Measurements from ENCODE around the gene MRPL23.

MRPL23 gene

DNA sequence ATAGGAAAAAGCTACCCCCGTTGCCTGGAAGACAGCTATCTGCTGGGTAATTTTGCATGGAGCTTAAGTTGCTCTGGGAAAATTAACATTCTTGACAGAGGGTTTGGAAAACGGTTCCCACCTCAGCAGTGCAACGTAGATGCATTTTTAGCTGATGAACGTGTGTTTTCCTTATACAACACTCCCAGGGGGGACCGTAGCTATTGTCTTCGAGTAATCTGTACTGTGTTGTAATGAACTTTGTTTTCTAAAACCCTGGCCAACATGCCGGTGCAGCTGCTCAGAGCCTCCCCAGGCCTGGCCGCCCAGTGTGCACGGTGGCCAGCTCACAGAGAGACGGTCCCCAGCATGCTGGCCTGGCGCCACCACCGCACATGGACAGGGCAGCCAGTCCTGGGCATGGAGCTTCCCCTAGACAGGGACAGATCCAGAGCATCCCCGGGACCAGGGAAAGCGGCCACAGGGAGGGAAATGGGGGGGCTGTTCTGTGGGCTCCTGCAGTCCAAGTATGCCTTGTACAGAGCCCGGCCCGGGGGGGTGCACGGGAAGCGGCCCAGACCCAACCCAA lies 25.5 kb upstream of the MRPL23 start:
- DNase-seq, result peak; percentile 57

DNA sequence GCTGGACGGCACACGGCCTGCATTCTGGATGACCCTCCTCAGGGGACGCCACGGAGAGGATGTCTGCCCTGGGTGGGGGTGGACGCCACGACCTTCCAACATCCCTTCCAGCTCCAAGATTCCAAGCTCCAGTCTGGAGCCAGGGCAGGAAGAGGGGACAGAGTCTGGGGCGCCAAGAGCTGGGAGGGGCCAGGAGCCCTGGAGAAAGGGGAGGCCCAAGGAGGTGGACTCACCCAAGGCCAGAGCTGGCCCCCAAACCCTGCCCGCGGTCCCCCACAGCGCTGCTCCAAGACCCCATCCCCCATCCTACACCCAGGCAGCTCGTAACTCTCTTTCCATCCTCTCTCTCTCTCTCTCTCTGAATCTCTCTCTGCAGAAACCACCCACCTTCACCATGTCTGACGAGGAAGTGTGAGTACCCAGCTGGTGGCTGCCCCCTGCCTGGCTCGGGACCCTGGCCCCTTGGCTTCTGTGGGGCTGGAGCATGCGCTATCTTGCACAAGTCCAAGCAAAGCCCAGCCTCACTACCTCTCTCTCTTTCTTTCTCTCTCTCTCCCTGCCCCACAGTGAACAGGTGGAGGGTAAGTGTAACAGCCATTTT lies 24.6 kb upstream of the MRPL23 start:
- DNase-seq, result no peak

DNA sequence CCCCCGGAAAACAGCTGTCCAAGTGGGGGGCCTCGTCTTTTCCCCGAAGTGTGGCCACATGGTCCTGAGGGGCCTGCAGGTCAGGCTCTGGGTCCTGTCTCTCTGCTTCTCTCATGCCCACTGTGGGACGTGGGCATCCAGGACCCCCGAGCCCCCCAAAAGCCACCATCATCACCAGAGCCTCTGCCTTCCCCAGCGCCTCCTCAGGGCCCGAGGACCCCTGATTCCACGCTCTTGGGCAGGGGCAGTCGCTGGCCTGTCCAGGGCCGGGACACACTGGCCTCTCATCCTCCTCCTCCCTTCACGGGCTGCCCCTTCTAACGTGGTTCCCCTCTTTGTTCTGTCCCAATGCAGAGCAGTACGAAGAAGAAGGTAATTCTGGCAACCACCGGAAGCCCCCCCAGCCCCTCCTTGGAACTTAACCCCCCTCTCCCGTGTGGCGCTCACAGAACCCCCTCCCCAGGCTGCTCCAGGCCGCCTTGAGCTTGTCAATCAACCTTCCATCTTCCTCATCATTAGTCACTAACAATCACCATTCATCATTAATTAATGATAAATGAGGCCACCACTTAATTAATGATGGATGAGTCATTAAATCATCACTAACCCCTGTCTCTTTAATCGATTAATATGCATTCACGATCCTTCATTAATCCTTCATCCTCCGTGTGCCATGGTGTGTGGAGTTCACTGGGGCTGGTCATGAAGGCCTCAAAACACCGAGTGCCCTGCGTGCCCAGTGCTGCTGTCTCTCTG lies 23.8 kb upstream of the MRPL23 start:
- no peak for DNase-seq

DNA sequence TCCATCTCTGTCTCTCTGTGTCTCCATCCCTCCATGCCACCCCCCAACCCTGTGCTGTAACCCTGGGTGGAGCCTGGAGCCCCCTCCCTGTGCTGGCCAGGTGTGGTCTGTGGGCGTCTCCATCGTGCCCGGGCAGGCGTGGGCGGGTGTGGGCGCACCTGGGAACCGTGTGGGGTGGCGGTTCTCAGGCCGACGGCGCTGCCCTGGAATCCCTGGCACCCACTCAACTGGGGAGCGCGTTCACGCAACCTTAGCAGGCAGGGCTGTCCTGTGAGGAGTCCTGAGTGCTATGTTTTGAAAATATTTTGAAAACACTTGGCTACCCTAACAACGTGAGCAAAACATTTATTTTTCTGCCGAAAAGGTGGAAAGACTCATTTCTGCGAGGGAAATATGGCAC lies 23.0 kb upstream of the MRPL23 start:
- no peak for DNase-seq

DNA sequence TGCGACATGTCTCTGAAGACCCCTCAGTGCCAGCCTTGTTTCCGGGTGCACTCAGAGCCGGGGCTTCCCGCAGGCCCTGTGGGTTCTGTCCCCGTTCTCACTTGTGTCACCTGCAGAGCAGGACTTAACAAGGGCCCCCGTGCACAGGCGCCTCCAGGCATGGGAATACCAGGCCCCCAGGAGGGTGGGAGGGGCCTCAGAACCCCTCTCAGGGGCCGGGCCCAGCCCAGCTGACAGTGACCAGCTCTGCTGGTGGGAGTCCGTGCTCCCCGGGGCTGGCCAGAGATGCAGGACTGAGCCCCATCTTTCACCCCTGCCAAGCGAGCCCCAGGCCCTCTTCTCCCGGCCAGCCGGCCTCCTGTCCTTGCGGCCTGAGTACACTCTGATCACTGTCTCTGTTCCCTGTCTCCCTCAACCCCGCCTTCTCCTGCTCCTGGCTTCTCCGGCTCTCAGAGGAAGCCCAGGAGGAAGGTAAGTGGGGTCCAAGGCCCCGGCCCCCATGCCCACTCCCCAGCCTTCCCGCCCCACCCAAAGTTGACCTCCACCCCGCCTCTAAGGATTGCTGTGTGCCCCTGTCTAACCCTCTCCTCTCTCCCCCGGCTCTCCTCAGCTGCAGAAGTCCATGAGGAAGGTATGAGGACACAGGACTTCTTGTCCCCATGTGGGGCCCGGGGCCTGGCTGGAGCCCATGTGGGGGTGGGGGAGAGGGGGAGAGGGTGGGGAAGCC lies 22.3 kb upstream of the MRPL23 start:
- no peak for DNase-seq

DNA sequence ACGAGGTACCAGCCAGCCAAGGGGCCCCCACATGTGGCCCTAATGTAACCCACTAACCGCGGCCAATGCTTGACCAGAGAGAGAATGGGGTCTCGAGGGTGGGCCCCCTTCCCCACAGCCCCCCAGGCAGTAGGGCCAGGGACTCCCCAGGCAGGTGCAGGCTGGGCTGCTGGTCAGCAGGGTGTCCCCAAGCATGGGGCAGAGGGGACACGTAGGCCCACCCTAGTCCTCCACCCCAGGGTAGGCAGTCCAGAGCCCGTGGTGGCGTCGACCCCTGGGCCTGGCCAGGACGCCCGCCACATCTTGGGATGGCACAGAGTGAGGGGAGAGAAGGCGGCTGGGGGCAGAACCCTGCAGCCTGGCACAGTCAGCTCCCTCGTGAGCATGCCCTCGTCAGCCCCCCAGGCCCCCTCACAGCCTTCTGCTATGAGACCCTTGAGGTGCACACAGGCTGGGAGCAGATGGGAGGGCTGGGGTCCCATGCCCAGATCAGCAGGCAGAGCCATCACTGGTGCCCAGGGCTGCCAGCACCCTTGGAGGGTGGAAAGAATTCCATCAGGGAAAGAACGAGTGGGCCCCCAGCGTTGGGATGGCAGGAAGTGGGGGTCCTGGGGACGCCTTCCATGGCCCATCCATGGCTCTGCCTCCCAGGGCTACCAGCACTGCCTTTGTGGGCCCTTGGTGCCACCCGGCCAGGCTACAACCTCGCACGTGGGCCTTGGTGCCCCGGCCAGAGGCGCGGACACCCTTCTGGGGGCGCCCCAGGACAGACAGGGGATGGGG lies 21.6 kb upstream of the MRPL23 start:
- DNase-seq, result no peak

DNA sequence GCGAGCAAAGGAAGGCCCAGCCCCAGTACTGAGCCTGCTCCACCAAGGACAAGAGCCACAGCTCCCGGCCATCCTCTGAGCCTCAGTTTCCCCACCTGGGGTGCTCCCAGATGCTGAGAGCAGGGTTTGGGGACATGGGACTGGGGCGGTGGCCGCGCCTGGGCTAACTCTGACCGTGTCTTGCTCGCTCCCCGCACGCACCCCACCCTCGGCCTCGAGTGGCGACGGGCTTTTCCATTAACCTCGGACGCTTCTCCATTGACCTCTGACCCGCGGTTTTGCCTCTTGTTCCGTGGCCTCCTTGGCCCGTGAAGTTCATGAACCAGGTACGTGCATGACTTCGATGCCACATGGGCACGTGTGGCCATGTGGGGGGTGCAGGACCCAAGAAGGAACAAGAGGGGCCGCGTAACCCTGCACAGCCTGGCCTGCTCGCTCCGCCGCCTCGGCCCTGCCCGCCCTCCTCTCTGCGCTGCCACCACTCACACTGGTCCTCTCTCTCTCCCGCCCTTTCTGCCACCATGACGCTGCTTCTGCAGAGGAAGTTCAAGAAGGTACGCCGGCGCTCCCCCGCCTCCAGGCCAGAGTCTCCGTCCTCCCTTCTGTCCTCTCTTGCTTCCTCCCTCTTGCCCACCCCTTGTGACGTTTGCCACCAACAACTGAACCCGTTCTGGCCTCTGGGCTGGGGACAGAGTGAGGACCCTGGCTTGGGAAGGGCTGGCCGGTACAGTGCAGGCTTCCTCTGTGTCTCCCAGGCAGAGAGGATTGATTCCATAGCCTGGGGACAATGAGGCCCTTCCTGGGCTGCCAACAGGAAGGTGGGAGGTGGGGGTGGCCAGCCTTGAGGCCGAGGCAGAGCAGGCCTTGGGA lies 20.7 kb upstream of the MRPL23 start:
- DNase-seq, result no peak

DNA sequence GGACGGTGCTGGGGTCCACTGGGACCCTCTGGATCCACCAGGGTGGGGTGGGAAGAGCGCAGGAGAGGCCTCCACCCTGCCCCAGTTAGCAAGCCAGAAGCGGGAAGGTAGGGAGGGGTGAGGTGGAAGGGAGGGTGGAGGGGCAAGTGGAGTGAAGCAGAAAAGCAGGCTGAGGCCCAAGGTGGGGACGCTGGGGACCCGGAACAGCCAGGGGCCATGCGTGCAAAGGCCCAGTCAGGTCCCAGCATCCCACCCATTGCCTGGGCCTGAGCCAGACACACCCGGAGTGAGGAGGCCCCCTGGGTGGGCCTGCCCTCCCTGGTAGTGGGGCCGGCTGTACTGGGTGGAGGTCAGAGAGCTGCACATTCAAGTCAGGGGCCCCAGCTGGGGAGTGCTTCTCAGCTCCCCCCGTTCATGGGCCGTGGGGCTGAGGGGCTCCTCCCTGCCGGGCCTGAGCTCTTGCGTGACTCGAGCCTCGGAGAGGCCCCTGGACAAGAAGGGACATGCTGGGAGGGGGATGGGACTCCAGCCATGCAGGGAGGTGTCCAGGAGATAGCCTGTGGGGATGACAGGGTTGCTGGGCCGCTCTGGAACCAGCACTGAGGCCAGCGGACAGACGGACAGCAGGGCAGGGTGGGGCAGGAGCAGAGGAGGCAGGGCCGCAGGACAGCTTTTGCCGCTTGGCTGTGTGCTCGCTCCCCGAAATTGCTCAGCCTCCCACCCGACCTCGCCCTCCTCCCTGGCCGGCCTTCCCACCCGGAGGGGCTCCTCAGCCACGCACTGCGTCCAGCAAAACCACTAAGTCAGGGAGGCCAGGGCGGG lies 19.9 kb upstream of the MRPL23 start:
- DNase-seq, result peak; percentile 25

DNA sequence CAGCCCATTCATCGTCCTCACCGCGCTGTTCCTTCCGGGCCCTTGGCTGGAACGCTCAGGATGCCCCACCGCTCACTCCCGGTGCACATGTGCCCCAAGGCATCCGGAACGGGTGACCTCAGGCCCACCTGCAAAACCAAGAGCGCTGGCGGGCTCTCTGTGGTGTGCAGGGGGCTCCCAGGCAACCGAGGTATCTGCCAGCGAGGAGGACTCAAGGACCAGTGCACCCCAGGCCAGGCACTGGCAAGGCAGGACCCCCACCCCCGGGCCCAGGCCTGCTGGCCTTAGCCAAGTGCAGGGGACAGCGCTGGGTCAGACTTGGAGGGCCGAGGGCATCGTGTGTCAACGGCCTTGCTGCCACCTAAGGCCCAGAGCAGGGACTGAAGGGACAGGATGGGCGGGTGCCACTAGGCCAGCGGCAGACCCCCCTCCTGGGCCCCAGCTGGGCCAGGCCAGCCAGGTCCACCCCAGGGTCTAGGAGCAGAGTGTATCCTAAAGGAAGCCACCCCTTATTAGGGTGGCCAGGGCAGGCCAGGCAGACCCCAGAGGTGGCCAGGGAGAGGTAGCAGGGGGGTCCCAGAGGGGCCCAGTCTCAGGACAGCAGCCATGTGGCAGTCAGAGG lies 19.2 kb upstream of the MRPL23 start:
- DNase-seq, result no peak

DNA sequence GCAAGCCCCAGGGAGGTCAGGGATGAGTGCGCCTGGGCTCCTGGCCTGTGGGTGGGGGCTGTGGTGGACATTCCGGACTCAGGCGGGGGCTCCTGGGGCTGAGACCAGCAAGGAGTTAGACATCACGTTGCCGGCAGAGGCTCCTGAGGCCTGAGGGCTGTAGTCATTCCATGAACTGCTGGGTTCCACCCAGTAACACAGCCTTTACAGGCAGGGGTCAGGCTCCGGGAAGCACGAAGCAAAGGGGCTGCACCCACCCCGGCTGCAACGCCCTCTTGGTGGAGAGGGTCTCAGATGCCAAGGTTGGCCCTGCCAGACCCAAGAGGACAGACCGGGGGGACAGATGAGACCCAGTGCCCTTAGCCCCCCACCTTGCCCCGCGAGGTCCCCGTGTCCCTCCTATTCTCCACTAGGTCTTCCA lies 18.7 kb upstream of the MRPL23 start:
- no peak for DNase-seq

DNA sequence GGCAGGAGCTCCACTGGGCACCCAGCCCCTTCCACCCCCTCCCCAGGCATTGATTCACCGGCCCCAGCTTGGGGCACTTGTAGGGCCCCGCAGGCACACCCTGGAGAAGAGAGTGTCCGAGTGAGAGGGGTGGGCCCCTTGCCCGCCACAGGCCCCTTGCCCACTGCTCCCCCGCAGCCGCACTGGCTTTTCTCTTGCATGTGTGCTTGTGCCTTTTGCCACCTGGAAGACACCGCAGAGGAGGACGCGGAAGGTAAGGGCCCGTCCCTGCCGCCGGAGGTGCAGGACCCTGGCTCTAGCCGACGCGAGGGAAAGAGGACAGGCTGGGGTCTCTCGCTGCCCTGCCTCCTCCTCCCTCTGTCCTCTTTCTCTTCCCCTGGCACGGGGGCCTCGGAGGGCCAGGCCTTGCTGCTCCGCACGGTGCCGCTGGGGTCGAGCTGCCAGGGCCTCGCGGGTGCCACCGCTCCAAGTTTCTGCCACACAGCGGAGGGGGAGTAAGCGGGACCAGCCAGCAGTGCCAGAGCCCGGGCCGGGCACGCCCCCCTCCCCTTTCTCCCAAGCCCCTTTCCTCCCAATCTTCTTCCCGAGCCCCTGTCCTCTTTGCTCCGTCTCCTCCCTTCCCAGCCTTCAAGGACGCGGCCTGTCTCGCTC lies 18.1 kb upstream of the MRPL23 start:
- no peak for DNase-seq

DNA sequence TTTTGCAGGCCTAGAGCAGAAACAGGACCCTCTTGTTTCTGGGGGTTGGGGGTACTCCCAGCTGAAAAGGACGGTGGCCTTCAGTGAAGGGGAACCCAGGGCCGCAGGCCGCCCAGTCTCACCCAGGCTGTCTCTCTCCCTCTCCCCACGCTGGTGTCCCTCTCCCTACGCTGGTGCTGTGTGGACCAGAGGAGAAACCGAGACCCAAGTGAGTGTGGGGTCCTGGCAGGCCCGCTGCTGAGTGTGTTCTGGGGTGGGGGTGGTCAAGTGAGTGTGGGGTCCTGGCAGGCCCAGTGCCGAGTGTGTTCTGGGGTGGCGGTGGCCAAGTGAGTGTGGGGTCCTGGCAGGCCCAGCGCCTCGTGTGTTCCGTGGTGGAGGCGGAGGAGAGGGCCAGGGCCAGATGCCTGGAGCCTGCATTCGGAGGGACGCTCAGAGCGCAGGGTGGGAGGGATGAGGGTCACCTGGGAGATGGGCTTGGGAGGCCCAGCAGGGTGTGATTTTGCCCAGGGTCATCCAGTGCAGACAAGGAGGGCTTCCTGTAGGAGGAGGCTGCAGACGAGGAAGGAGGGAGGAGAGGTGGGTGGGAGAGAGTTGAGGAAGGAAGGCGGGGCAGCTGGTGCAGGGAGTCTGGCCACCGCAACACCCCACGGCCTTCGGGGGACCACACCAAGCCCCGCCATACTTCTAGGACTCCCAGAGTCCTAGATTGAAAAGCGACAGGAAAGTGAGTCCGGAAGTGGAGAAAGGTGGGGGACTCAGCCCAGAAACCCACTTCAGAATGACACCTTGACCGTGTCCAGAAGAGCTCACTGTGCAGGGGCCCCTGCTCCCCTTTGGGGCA lies 17.3 kb upstream of the MRPL23 start:
- DNase-seq, result no peak

DNA sequence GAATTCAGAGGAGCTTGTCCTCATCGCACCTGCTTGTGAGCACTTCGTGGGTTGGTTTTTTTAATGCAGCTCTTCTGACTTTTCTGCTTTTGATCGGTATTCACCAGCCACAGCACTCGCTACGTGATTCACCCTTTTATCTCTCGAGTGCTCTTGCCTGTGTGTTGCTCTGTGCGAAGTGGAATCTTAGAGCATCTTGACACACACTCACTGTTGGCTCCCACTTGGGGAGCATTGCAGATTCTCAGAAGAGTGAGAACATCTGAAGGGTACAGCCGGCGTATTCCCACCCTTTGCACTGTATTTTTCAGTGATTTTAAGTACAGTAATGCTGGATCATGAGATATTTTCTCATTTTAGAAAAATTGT lies 16.7 kb upstream of the MRPL23 start:
- peak; percentile 43 for DNase-seq

DNA sequence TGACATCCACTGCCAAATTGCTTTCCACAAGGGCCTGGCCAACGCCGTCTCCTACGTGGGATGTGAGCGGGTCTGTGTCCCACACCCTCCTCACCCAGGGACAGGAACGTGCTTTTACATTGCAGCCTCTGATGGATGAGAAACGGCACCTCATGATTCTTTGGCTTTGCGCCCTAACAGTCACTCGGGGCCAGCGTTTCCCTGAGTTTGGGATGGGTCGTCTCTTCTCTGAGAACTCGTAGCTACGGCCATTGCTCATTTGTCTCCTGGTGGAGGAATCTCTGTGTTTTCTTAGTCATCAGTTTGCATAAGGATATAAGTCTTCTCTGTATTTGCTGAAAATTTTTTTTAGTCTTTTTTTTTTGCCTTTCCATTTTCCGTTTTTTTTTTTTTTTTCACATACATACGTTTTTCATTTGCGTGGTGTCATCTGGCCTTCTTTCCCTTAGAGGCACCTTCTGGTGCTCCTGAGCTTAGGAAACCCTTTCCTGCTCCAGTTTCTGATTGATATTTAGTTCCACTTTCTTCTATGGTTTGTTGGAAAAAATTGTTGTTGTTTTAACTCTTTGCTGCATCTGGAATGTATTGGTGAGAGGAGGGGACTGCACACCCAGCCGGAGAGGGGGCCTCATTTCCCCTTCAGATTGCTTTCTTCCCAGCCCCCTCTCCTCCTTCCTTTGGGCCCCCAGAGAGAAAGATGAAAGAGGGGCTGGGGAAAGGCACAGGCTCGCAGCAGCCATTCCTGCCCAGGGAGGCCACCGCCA lies 15.6 kb upstream of the MRPL23 start:
- DNase-seq, result peak; percentile 78

DNA sequence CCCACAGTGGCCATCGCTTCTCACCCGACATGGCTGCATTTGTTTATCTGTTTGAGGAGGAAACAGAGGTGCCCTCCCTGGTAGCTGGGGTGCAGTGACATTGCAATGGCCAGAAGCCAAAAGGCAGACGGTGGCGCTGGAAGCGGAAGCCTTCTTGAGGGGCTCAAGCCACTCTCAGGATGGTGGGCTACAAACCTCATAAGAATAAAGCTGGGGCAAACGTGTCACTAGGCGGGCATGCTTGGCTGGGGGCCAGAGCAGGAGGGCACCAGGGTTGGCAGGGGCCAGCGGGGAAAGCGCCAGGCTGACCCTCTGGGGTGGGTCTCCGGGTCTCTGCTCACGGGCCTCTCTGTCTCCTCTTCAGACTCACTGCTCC lies 15.0 kb upstream of the MRPL23 start:
- no peak for DNase-seq

DNA sequence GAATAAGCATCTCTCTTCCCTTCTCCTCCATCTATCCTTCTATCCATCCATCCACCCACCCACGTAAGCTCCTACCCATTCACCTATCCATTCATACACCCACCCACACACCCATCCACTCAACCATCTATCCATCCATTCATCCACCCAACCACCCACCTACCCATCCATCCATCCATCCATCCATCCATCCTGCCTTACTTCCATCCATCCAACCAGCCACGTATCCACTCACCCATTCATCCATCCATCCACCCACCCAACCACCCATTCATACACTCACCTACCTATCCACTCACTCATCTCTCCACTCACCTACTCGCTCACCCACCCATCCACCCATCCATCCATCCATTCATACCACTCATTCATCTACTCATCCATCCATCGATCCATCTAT lies 14.5 kb upstream of the MRPL23 start:
- no peak for DNase-seq

DNA sequence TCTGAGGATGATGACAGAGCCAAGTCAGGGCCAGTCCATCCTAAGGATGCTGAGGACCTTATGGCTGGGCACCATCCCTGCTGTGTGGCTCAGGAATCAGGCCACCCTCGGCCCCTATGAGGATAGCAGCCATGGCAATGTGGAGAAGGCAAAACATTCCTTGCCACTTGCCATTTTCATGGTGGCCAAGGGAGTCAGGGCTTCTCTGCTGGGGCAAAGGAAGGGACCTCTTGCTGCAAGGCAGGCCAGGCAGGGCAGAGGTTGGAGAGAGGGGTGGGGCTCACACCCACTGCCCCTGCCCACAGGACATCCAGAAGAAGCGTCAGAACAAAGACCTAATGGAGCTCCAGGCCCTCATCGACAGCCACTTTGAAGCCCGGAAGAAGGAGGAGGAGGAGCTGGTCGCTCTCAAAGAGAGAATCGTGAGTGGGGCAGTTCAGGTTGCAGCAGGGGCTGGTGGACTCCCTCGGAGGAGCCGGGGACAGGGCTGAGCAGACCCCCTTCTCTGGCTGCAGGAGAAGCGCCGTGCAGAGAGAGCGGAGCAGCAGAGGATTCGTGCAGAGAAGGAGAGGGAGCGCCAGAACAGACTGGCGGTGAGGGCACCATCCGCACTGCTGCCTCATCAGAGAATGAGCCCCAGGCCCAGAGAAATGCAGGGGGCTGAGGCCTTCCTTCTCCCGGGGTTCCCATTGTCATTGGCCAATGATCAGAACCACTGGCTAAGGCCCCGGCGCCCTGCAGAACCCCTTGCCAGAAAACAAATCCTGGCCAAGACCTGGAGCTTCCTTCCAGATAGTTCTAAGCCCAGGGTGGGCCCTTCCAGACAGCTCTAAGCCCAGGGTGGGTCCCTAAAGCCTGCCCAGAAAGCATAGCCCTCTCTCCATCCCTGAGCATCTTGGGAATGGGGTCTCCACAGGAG lies 13.5 kb upstream of the MRPL23 start:
- DNase-seq, result no peak

Measured in fibroblast of upper back skin (primary cell).